ENCODE measurements around the gene SLC12A8.

SLC12A8 gene

DNA sequence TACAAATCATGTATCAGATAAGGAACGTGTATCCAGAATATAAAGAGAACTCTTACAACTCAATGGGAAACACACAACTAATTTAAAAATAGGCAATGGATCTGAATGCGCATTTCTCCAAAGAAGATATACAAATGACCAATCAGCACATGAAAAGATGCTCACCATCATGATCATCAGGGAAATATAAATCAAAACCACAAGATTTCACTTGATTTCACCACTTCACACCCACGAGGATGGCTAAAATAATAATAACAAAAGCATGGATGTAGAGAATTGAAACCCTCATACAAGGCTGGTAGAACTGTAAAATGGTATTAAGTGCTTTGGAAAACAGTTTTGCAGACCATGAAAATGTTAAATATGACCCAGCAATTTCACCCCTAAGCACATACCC is 26.7 kb upstream of the SLC12A8 start:
- TF ChIP-seq CEBPB (IDR thresholded peaks at IDR 0.05): no peak

DNA sequence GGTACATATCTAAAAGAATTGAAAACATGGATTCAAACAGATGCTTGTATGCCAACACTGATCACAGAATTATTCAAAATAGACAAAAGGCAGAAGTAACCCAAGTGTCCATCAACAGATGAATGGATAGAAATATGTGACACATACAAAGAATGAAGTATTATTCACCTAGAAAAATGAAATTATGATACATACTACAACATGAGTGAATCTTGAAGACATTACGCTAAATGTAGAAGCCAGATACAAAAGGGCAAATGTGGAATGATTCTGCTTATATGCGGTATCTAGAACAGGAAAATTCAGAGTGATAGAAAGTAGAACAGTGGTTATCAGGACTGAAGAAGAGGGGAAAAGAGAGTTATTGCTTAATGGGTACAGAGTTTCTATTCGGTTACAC is 26.2 kb upstream of the SLC12A8 start:
- TF ChIP-seq EP300 (IDR thresholded peaks at IDR 0.05; ENCODE audit: borderline replicate concordance): no peak
- TF ChIP-seq, protein P1, sequence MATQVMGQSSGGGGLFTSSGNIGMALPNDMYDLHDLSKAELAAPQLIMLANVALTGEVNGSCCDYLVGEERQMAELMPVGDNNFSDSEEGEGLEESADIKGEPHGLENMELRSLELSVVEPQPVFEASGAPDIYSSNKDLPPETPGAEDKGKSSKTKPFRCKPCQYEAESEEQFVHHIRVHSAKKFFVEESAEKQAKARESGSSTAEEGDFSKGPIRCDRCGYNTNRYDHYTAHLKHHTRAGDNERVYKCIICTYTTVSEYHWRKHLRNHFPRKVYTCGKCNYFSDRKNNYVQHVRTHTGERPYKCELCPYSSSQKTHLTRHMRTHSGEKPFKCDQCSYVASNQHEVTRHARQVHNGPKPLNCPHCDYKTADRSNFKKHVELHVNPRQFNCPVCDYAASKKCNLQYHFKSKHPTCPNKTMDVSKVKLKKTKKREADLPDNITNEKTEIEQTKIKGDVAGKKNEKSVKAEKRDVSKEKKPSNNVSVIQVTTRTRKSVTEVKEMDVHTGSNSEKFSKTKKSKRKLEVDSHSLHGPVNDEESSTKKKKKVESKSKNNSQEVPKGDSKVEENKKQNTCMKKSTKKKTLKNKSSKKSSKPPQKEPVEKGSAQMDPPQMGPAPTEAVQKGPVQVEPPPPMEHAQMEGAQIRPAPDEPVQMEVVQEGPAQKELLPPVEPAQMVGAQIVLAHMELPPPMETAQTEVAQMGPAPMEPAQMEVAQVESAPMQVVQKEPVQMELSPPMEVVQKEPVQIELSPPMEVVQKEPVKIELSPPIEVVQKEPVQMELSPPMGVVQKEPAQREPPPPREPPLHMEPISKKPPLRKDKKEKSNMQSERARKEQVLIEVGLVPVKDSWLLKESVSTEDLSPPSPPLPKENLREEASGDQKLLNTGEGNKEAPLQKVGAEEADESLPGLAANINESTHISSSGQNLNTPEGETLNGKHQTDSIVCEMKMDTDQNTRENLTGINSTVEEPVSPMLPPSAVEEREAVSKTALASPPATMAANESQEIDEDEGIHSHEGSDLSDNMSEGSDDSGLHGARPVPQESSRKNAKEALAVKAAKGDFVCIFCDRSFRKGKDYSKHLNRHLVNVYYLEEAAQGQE (IDR thresholded peaks at IDR 0.05; ENCODE audit: low read depth): no peak
- TF ChIP-seq CEBPB (IDR thresholded peaks at IDR 0.05): no peak
- no peak for TF ChIP-seq TCF12 (IDR thresholded peaks at IDR 0.05; ENCODE audit: low read depth)
- TF ChIP-seq EGR1 (IDR thresholded peaks at IDR 0.05): no peak

DNA sequence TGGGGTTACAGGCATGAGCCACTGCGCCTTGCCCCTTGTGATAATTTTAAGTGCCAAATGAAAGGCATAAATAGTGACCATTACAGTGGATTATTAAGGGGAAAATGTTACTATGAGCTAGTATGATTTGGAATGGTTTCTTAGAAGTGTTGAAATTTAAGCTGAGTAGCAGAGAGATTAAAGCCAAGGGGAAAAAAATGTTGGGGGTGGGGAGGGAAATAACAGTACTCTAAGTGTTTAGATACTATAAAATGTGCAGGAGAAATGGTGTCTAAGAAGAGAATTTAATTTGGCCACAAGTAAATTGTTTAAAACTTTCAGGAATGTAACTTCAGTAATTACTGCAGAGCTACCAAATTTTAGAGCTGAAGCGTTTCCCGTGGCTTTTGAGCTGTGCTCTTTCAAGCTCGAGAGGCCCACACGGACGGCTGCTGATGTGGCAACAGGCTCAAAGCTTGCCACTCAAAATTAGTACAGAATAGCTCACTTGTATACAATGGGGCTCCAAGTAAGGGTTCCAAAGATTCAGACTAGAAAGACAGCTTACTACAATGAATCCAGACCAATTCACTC is 23.9 kb upstream of the SLC12A8 start:
- TF ChIP-seq EGR1 (IDR thresholded peaks at IDR 0.05) (no peak), CREB1 (IDR thresholded peaks at IDR 0.05; ENCODE audit: low read depth) (no peak), TAF1 (IDR thresholded peaks at IDR 0.05; ENCODE audit: low read depth) (no peak), RAD21 (IDR thresholded peaks at IDR 0.05; ENCODE audit: low read depth) (no peak), YY1 (IDR thresholded peaks at IDR 0.05; ENCODE audit: low read depth) (no peak), NFIC (IDR thresholded peaks at IDR 0.05) (no peak), ZBTB7A (IDR thresholded peaks at IDR 0.05; ENCODE audit: low read depth) (no peak), FOXM1 (IDR thresholded peaks at IDR 0.05; ENCODE audit: borderline replicate concordance, low read depth) (no peak), TCF12 (IDR thresholded peaks at IDR 0.05; ENCODE audit: low read depth) (no peak), EP300 (IDR thresholded peaks at IDR 0.05; ENCODE audit: borderline replicate concordance) (no peak), TEAD4 (IDR thresholded peaks at IDR 0.05) (no peak), CEBPB (IDR thresholded peaks at IDR 0.05) (no peak)
- TF ChIP-seq, protein P2, sequence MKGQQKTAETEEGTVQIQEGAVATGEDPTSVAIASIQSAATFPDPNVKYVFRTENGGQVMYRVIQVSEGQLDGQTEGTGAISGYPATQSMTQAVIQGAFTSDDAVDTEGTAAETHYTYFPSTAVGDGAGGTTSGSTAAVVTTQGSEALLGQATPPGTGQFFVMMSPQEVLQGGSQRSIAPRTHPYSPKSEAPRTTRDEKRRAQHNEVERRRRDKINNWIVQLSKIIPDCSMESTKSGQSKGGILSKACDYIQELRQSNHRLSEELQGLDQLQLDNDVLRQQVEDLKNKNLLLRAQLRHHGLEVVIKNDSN (IDR thresholded peaks at IDR 0.05): no peak
- TF ChIP-seq, protein P1 (IDR thresholded peaks at IDR 0.05; ENCODE audit: low read depth): no peak
- TF ChIP-seq, protein P3, sequence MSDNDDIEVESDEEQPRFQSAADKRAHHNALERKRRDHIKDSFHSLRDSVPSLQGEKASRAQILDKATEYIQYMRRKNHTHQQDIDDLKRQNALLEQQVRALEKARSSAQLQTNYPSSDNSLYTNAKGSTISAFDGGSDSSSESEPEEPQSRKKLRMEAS (IDR thresholded peaks at IDR 0.05): no peak

DNA sequence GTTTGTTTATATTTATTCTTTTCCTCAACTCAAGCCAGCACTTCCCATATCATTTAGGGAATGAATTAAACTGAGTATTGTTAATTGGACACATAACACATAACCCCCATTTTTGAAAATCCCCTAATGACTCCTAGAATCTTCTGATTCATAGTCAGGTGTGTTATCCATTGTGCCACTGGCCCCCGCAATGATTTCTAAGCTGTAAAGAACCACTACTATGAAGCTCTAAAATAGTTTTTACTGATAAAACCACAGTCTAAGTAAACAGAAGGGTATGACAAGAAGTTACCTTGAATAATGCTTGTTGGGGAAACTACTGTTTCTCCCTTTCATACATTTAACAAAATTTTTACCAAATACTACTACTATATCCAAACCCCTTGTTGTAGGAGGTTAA is 22.3 kb upstream of the SLC12A8 start:
- no peak for TF ChIP-seq TEAD4 (IDR thresholded peaks at IDR 0.05)
- TF ChIP-seq, protein P1 (IDR thresholded peaks at IDR 0.05; ENCODE audit: low read depth): no peak
- no peak for TF ChIP-seq EGR1 (IDR thresholded peaks at IDR 0.05)
- TF ChIP-seq, protein P2 (IDR thresholded peaks at IDR 0.05): no peak
- no peak for TF ChIP-seq YY1 (IDR thresholded peaks at IDR 0.05; ENCODE audit: low read depth)

DNA sequence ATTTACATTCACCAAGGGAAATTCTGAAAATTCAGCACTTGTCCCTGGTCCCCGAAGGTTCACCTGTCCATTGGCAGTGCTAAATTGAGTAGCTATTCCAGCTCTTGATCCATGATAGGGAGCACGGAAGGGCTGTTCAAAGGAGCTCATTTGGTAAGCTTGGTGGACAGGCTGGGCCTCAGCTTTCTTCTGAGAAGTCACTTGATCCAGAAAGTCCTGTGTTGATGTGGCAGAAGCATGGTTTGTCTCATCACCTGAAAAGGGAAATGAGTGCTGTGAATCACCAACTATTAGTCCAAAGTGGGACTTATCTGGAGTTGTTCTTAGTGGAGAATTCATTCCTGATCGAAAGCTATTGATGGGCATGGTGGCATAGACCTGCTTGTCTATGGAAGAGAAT is 19.9 kb upstream of the SLC12A8 start:
- no peak for TF ChIP-seq CEBPB (IDR thresholded peaks at IDR 0.05)
- TF ChIP-seq ZBTB7A (IDR thresholded peaks at IDR 0.05; ENCODE audit: low read depth): no peak
- TF ChIP-seq RAD21 (IDR thresholded peaks at IDR 0.05; ENCODE audit: low read depth): no peak
- TF ChIP-seq YY1 (IDR thresholded peaks at IDR 0.05; ENCODE audit: low read depth): no peak
- no peak for TF ChIP-seq TEAD4 (IDR thresholded peaks at IDR 0.05)
- TF ChIP-seq, protein P2 (IDR thresholded peaks at IDR 0.05): no peak
- TF ChIP-seq, protein P3 (IDR thresholded peaks at IDR 0.05): no peak
- no peak for TF ChIP-seq TAF1 (IDR thresholded peaks at IDR 0.05; ENCODE audit: low read depth)
- no peak for TF ChIP-seq CREB1 (IDR thresholded peaks at IDR 0.05; ENCODE audit: low read depth)
- no peak for TF ChIP-seq TCF12 (IDR thresholded peaks at IDR 0.05; ENCODE audit: low read depth)
- TF ChIP-seq NFIC (IDR thresholded peaks at IDR 0.05): no peak
- TF ChIP-seq FOXM1 (IDR thresholded peaks at IDR 0.05; ENCODE audit: borderline replicate concordance, low read depth): no peak

All from Ishikawa (cell line).